Right lobe of liver (tissue), 4 donors: Measurements from ENCODE around the gene PTPRN2.

Experiments
- CTCF ChIP-seq, 4 donors: fragments of 200-600 bp in 3 of 4; fragments of 450-650 bp in 1 of 4; IDR thresholded peaks; one replicate each; pipeline versions ENCODE4 v1.5.1 to v1.8.0; 2016 to 2022; ENCODE audit warnings: antibody characterized with exemption in 4 of 4, mild to moderate bottlenecking in 2 of 4
- POLR2A ChIP-seq: fragments of 450-650 bp; IDR thresholded peaks from one replicate; pipeline ENCODE4 v1.6.1; 2017; ENCODE audit warnings: antibody characterized with exemption, mild to moderate bottlenecking
- donor health status: DM: no; HTN: no; CAD: no.
- donor health status: DM: no; HTN: no; CAD: no.
- donor health status: DM: no; HTN: yes; CAD: no.

DNA sequence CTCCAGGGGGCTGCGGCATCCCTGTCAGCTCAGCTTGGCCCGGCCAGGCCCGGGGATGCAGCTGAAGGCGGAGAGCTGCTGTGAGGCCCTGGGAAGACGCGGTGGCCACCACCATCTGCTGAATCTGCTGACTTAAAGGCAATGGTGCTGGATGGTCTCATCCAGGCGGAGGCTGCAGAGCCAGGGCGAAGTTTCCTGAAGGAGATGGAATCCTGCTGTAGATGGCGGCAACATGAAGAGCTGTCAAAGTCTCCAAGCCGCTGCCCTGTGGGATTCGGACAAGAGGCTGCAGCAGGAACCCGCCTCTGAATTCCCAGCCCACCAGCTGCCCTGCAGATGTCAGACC lies 200.1 kb downstream of the PTPRN2 start:
- no peak for TF ChIP-seq CTCF (IDR thresholded peaks at IDR 0.05)
- TF ChIP-seq POLR2A, result no peak
